Activated CD8-positive, alpha-beta T cell treated with anti-CD3 and anti-CD28 coated beads for 36 hours (primary cell): ENCODE results near the gene HNF1B. TPM values are rescaled to one million over a fixed set of nuclear protein-coding genes. Genes with fewer than 3 reads are reported as not detected.

Experiments used
- ATAC-seq: fragments of 200-7000 bp; cut with Tn5 transposase; one replicate; pipeline ENCODE4 v1.10.0; 2021; ENCODE audit warnings: mild to moderate bottlenecking, moderate library complexity
- CTCF ChIA-PET: fragments of 350-600 bp; sonication (Branson Sonifier 250); formaldehyde crosslinking; loops from one replicate; lab custom pipeline; 2021; ENCODE audit warnings: antibody characterized with exemption; lab: Charles Lee
- POLR2A ChIA-PET: fragments of 350-600 bp; sonication (Branson Sonifier 250); formaldehyde crosslinking; loops from one replicate; lab custom pipeline; 2021; ENCODE audit warnings: antibody characterized with exemption; lab: Charles Lee
- DNase-seq: peaks from one replicate; pipeline ENCODE4 v3.0.0-alpha.2; 2020
- H3K27ac Mint-ChIP-seq: one replicate; pipeline ENCODE4 v1.8.0; 2021; ENCODE audit warnings: mild to moderate bottlenecking, mixed read lengths
- H3K27me3 Mint-ChIP-seq: one replicate; pipeline ENCODE4 v1.8.0; 2021; ENCODE audit warnings: mixed read lengths
- H3K36me3 Mint-ChIP-seq: one replicate; pipeline ENCODE4 v1.8.0; 2021; ENCODE audit warnings: low read depth, mixed read lengths
- H3K4me1 Mint-ChIP-seq: one replicate; pipeline ENCODE4 v1.8.0; 2021; ENCODE audit warnings: low read depth, mixed read lengths
- H3K4me3 Mint-ChIP-seq: one replicate; pipeline ENCODE4 v1.8.0; 2021; ENCODE audit warnings: mild to moderate bottlenecking, moderate library complexity, mixed read lengths
- H3K9me3 Mint-ChIP-seq: one replicate; pipeline ENCODE4 v1.8.0; 2021; ENCODE audit warnings: mixed read lengths
- intact Hi-C: fragments of 100-400 bp; cut with micrococcal nuclease; formaldehyde crosslinking; loops from one replicate; pipeline ENCODE4 v1.10.0; 2022
- total RNA-seq, 2 experiments: library from RNA; stranded (reverse); gene quantifications; one replicate each; pipeline ENCODE4 v1.2.3, GENCODE V29; 2021
- TF ChIP-seq, protein P1 (sequence below): fragments of 200-600 bp; IDR thresholded peaks from one replicate; pipeline ENCODE4 v1.8.0; 2022; ENCODE audit warnings: antibody characterized with exemption, mild to moderate bottlenecking

HNF1B gene
- total RNA-seq, 2 experiments from 2014 or later = 0.59 to 0.60 TPM

DNA sequence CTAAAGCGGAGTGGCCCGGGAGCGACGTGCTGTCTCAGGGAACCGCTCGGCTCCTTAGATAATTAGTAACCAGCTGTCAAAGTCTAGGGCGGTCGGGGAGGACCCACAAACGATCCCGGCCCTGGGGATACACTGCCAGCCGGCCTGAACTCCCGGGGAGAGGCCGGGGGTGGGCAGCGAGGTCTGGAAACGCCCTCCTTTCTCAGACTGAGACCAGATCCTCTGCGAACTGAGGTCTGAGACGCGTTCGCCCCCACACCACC is 1.3 kb downstream of the HNF1B start:
- Mint-ChIP-seq H3K27me3 (peaks cover 75% of the 10 kb centered on the region), H3K36me3 (no peaks in the 10 kb centered on the region), H3K9me3 (no peaks in the 10 kb centered on the region), H3K4me3 (peak overlapping the region; percentile 51), H3K27ac (no peak overlapping the region), H3K4me1 (peaks cover 17% of the 10 kb centered on the region)
- intact Hi-C loops = no loop called here
- TF ChIP-seq, protein P1, sequence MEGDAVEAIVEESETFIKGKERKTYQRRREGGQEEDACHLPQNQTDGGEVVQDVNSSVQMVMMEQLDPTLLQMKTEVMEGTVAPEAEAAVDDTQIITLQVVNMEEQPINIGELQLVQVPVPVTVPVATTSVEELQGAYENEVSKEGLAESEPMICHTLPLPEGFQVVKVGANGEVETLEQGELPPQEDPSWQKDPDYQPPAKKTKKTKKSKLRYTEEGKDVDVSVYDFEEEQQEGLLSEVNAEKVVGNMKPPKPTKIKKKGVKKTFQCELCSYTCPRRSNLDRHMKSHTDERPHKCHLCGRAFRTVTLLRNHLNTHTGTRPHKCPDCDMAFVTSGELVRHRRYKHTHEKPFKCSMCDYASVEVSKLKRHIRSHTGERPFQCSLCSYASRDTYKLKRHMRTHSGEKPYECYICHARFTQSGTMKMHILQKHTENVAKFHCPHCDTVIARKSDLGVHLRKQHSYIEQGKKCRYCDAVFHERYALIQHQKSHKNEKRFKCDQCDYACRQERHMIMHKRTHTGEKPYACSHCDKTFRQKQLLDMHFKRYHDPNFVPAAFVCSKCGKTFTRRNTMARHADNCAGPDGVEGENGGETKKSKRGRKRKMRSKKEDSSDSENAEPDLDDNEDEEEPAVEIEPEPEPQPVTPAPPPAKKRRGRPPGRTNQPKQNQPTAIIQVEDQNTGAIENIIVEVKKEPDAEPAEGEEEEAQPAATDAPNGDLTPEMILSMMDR = no peak
- ChIA-PET CTCF (no interaction called here), POLR2A (no interaction called here)
- ATAC-seq (peak; percentile 25), DNase-seq (peak; percentile 10)

DNA sequence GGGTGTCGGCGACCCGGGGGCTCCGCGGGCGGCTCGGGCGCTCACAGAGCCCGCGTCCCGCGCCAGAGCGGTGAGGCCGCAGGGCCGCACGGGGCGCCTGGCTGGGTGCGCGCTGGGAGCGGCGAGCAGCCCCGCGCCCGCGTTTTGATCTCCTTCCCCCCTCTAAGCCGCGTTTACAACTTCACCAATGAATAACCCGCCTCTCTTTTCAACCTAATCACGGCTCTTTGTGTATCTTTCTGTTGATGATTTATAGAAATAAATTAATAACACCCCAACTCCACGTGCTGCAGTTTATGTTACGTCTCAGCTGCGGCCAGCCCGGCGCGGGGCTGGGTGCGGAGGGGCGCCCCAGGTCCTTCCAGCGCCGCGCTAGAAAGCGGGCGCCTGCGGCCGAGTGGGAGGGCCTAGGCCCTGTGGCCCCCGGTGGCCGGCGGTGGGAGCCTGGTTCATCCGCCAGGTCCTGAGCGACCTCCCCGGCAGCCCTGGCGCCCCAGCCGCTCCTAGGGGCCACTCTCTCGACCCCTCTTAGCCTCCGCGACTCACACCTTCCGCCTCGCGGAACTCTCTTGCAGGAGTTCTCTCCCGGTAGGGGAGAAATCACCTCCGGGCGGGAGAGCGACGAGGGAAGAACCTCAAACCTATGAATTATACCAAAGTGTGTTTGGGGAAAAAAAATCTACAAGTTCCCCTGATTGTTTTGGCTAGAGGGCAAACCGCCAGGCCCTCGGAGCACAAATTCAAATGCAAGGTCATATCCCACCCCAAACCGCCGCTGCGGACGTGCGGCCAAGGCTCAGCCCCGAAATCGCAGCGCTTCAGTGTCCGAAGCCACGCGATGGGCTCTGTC is 1.9 kb downstream of the HNF1B start:
- Mint-ChIP-seq H3K4me3 (peak overlapping the region; percentile 51), H3K27me3 (peaks cover 78% of the 10 kb centered on the region), H3K9me3 (no peaks in the 10 kb centered on the region), H3K27ac (no peak overlapping the region), H3K4me1 (peaks cover 17% of the 10 kb centered on the region), H3K36me3 (no peaks in the 10 kb centered on the region)
- ChIA-PET CTCF (no interaction called here), POLR2A (no interaction called here)
- peak; percentile 11 for DNase-seq
- peak; percentile 14 for ATAC-seq
- TF ChIP-seq, protein P1 = no peak
- intact Hi-C loops = no loop called here

GRCh38 chr17:37742116-37742761 is 2.6 kb downstream of the HNF1B start:
- H3K27ac Mint-ChIP-seq = no peak overlapping the region
- intact Hi-C loops = no loop called here
- peak; percentile 21 for DNase-seq
- peaks cover 17% of the 10 kb centered on the region for H3K4me1 Mint-ChIP-seq
- POLR2A ChIA-PET = no interaction called here
- no peak for ATAC-seq
- H3K4me3 Mint-ChIP-seq = peak overlapping the region; percentile 42
- H3K27me3 Mint-ChIP-seq = peaks cover 74% of the 10 kb centered on the region
- TF ChIP-seq, protein P1 = no peak
- H3K36me3 Mint-ChIP-seq = no peaks in the 10 kb centered on the region
- CTCF ChIA-PET = no interaction called here
- H3K9me3 Mint-ChIP-seq = no peaks in the 10 kb centered on the region

GRCh38 chr17:37741341-37742115 is 3.3 kb downstream of the HNF1B start:
- ChIA-PET CTCF (no interaction called here), POLR2A (no interaction called here)
- H3K36me3 Mint-ChIP-seq = no peaks in the 10 kb centered on the region
- ATAC-seq (no peak), DNase-seq (no peak)
- peaks cover 17% of the 10 kb centered on the region for H3K4me1 Mint-ChIP-seq
- no peak overlapping the region for H3K27ac Mint-ChIP-seq
- intact Hi-C loops = no loop called here
- H3K9me3 Mint-ChIP-seq = no peaks in the 10 kb centered on the region
- TF ChIP-seq, protein P1 = no peak
- H3K27me3 Mint-ChIP-seq = peaks cover 70% of the 10 kb centered on the region
- H3K4me3 Mint-ChIP-seq = peak overlapping the region; percentile 8

DNA sequence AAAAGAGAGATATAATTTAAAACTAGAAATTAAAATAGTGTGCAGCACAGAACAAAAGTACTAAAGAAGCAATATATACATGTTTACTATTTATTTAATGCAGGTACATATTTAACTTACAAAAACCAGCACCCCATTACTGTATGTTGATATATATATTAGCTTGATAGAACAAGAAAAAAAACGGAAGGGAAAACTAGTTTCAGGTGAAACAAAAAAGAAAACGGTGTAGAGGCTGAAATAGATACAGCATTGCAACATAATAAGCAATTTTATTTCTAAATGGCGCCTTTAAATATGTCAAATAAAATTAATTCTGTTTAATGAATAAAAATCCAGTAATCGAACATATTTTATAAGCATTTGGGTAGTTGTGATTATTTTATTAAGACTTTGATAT is 3.9 kb downstream of the HNF1B start:
- Mint-ChIP-seq H3K4me1 (peaks cover 17% of the 10 kb centered on the region), H3K27me3 (peaks cover 66% of the 10 kb centered on the region), H3K9me3 (no peaks in the 10 kb centered on the region), H3K4me3 (no peak overlapping the region), H3K27ac (no peak overlapping the region), H3K36me3 (no peaks in the 10 kb centered on the region)
- POLR2A ChIA-PET = no interaction called here
- CTCF ChIA-PET = interaction anchor here (1.1 kb wide), 1 partner anchor 30 kb away, joined by 3 read pairs; no protein-coding TSS in a partner anchor
- TF ChIP-seq, protein P1 = no peak
- no peak for DNase-seq
- ATAC-seq = no peak
- intact Hi-C loops = no loop called here
